ENCODE data around the gene CAMKK2.

CAMKK2 gene

DNA sequence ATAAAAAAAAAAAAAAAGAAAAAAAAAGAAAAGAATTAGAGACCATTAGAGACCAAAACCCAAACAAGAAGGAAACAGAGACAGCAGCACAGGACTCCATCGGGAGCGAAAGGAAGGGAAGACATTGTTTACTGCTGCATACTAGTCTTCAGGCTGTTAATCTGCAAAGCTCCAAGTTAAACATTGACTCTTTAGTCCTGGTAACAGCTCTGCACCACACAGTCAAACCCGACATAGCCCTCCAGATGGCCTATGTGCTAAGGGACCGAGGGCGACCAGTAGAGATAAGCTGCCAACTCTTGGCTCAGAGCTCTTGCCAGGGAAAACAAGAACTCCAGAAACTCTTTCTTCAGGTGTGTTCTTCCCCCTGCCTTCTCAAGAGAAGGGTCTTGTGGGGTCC lies 78.7 kb downstream of the CAMKK2 start:
- Histone ChIP-seq H3K79me2 (ENCODE audit: insufficient read depth, low read length) (no peaks in the 10 kb centered on the region), H3K4me2 (ENCODE audit: low read length) (no peak overlapping the region), H3K27ac (ENCODE audit: low read depth, low read length, poor library complexity, severe bottlenecking) (no peak overlapping the region), H3F3A (ENCODE audit: insufficient read depth, low read length) (no peaks in the 10 kb centered on the region), H3K4me1 (ENCODE audit: insufficient read depth, low read length, severe bottlenecking) (peaks cover 2% of the 10 kb centered on the region), H3K9ac (ENCODE audit: low read length) (no peak overlapping the region), H3K9me3 (ENCODE audit: low read length) (no peaks in the 10 kb centered on the region), H3K9me2 (ENCODE audit: low read depth, low read length) (no peaks in the 10 kb centered on the region), H3K36me3 (ENCODE audit: insufficient read depth, low read length) (0 out of 2 replicates have a peak, but pooled peaks cover 4% of the 10 kb centered on the region), H3K4me3 (ENCODE audit: low read depth, low read length, poor library complexity, severe bottlenecking) (no peak overlapping the region), H4K20me1 (ENCODE audit: insufficient read depth, low read length) (no peaks in the 10 kb centered on the region), H2AFZ (ENCODE audit: low read length) (no peak overlapping the region), H3K27me3 (ENCODE audit: insufficient read depth, low read length) (no peaks in the 10 kb centered on the region)
- TF ChIP-seq, protein P1, sequence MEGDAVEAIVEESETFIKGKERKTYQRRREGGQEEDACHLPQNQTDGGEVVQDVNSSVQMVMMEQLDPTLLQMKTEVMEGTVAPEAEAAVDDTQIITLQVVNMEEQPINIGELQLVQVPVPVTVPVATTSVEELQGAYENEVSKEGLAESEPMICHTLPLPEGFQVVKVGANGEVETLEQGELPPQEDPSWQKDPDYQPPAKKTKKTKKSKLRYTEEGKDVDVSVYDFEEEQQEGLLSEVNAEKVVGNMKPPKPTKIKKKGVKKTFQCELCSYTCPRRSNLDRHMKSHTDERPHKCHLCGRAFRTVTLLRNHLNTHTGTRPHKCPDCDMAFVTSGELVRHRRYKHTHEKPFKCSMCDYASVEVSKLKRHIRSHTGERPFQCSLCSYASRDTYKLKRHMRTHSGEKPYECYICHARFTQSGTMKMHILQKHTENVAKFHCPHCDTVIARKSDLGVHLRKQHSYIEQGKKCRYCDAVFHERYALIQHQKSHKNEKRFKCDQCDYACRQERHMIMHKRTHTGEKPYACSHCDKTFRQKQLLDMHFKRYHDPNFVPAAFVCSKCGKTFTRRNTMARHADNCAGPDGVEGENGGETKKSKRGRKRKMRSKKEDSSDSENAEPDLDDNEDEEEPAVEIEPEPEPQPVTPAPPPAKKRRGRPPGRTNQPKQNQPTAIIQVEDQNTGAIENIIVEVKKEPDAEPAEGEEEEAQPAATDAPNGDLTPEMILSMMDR (IDR thresholded peaks at IDR 0.05; ENCODE audit: low read length) = no peak
- TF ChIP-seq EZH2 (IDR thresholded peaks at IDR 0.05; ENCODE audit: borderline replicate concordance, low read length) = no peak

DNA sequence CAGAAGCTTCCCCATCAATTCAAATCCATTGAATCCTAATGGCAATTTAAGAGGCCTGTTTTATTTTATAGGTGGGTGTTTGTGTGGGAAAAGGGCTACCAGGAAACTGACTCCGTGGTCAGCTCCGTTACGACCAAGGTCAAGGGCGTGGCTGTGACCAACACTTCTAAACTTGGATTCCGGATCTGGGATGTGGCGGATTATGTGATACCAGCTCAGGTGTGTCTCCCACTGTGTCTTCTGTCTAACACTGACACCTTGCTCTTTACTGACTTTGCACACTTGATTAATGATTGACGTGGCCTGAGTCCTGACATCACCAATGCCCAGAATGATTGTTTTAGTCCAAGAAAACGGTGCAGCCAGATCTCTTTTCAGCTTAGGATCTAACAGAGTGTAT lies 79.4 kb downstream of the CAMKK2 start:
- H3K27ac ChIP-seq (ENCODE audit: low read depth, low read length, poor library complexity, severe bottlenecking) = no peak overlapping the region

GRCh38 chr12:121216102-121216501 lies 80.4 kb downstream of the CAMKK2 start:
- Histone ChIP-seq H3K27ac (ENCODE audit: low read depth, low read length, poor library complexity, severe bottlenecking) (no peak overlapping the region), H3F3A (ENCODE audit: insufficient read depth, low read length) (no peaks in the 10 kb centered on the region), H3K9ac (ENCODE audit: low read length) (no peak overlapping the region), H3K4me2 (ENCODE audit: low read length) (no peak overlapping the region), H3K9me2 (ENCODE audit: low read depth, low read length) (no peaks in the 10 kb centered on the region), H4K20me1 (ENCODE audit: insufficient read depth, low read length) (no peaks in the 10 kb centered on the region), H3K4me3 (ENCODE audit: low read depth, low read length, poor library complexity, severe bottlenecking) (no peak overlapping the region), H3K4me1 (ENCODE audit: insufficient read depth, low read length, severe bottlenecking) (peaks cover 3% of the 10 kb centered on the region), H2AFZ (ENCODE audit: low read length) (no peak overlapping the region), H3K9me3 (ENCODE audit: low read length) (no peaks in the 10 kb centered on the region), H3K79me2 (ENCODE audit: insufficient read depth, low read length) (no peaks in the 10 kb centered on the region), H3K36me3 (ENCODE audit: insufficient read depth, low read length) (0 out of 2 replicates have a peak, but pooled peaks cover 4% of the 10 kb centered on the region), H3K27me3 (ENCODE audit: insufficient read depth, low read length) (no peaks in the 10 kb centered on the region)
- no peak for TF ChIP-seq EZH2 (IDR thresholded peaks at IDR 0.05; ENCODE audit: borderline replicate concordance, low read length)
- TF ChIP-seq, protein P1 (IDR thresholded peaks at IDR 0.05; ENCODE audit: low read length) = no peak

More for the DNA sequence above, 79.4 kb downstream of the CAMKK2 start:
- Histone ChIP-seq H3K4me1 (ENCODE audit: insufficient read depth, low read length, severe bottlenecking) (no peaks in the 10 kb centered on the region), H2AFZ (ENCODE audit: low read length) (no peak overlapping the region), H3K79me2 (ENCODE audit: insufficient read depth, low read length) (no peaks in the 10 kb centered on the region), H3K9ac (ENCODE audit: low read length) (no peak overlapping the region), H3K27me3 (ENCODE audit: insufficient read depth, low read length) (no peaks in the 10 kb centered on the region), H3K4me2 (ENCODE audit: low read length) (no peak overlapping the region), H3K4me3 (ENCODE audit: low read depth, low read length, poor library complexity, severe bottlenecking) (no peak overlapping the region), H3F3A (ENCODE audit: insufficient read depth, low read length) (no peaks in the 10 kb centered on the region), H3K36me3 (ENCODE audit: insufficient read depth, low read length) (0 out of 2 replicates have a peak, but pooled peaks cover 4% of the 10 kb centered on the region), H3K9me2 (ENCODE audit: low read depth, low read length) (no peaks in the 10 kb centered on the region), H4K20me1 (ENCODE audit: insufficient read depth, low read length) (no peaks in the 10 kb centered on the region), H3K9me3 (ENCODE audit: low read length) (no peaks in the 10 kb centered on the region)
- TF ChIP-seq, protein P1 (IDR thresholded peaks at IDR 0.05; ENCODE audit: low read length) = no peak
- TF ChIP-seq EZH2 (IDR thresholded peaks at IDR 0.05; ENCODE audit: borderline replicate concordance, low read length) = no peak
